ENCODE results near the gene SLC26A9. TPM values are rescaled to one million over a fixed set of nuclear protein-coding genes. Genes with fewer than 3 reads are reported as not detected.

The SLC26A9 gene
- total RNA-seq, 1 donor from 2014 or later: not detected

DNA sequence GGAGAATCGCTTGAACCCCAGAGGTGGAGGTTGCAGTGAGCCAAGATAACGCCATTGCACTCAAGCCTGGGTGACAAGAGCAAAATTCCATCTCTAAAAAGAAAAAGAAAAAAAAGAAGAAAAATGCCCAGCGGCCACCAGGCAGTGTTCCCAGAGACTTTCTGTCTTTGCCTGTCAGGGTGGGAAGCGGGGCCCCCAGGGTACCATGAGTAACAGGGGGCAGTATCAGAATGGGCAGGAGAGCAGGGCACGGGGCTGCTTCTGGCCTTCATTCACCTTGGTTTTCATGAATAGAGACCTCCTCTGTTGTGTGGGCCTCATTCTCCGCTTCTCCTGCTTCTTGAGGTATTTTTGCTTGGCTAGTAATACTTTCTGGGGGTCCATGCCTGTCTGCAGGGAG lies 20.4 kb downstream of the SLC26A9 start:
- TF ChIP-seq, protein P1, sequence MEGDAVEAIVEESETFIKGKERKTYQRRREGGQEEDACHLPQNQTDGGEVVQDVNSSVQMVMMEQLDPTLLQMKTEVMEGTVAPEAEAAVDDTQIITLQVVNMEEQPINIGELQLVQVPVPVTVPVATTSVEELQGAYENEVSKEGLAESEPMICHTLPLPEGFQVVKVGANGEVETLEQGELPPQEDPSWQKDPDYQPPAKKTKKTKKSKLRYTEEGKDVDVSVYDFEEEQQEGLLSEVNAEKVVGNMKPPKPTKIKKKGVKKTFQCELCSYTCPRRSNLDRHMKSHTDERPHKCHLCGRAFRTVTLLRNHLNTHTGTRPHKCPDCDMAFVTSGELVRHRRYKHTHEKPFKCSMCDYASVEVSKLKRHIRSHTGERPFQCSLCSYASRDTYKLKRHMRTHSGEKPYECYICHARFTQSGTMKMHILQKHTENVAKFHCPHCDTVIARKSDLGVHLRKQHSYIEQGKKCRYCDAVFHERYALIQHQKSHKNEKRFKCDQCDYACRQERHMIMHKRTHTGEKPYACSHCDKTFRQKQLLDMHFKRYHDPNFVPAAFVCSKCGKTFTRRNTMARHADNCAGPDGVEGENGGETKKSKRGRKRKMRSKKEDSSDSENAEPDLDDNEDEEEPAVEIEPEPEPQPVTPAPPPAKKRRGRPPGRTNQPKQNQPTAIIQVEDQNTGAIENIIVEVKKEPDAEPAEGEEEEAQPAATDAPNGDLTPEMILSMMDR (IDR thresholded peaks at IDR 0.05; ENCODE audit: insufficient read depth, low read length, severe bottlenecking): no peak
- DNase-seq (ENCODE audit: low read depth) (no peak), FAIRE-seq (no peak)
- no peak overlapping the region for H3K4me3 ChIP-seq (ENCODE audit: low read depth, low read length)
- no peaks in the 10 kb centered on the region for H3K36me3 ChIP-seq (ENCODE audit: control insufficient read depth, insufficient read depth, low read length)
- H3K27me3 ChIP-seq (ENCODE audit: control insufficient read depth, insufficient read depth, low read length): peaks cover 7% of the 10 kb centered on the region

DNA sequence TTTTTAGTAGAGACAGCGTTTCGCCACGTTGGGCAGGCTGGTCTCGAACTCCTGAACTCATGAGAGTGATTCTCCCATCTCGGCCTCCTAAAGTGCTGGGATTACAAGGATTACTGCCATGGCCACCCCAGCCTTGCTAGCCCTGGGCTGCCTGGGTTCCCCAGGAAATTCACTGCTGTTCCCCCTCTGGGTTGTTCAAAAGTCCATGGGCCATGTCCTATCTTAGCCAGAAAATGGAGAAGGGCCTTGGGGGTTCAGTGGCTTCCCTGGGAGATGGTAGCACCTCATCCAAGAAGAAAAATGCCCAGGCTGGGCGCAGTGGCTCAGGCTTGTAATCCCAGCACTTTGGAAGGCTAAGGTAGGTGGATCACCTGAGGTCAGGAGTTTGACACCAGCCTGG lies 20.9 kb downstream of the SLC26A9 start:
- TF ChIP-seq, protein P1 (IDR thresholded peaks at IDR 0.05; ENCODE audit: insufficient read depth, low read length, severe bottlenecking): no peak
- no peak for DNase-seq (ENCODE audit: low read depth)
- no peak for FAIRE-seq
- H3K4me3 ChIP-seq (ENCODE audit: low read depth, low read length): no peak overlapping the region
- peaks cover 7% of the 10 kb centered on the region for H3K27me3 ChIP-seq (ENCODE audit: control insufficient read depth, insufficient read depth, low read length)
- no peaks in the 10 kb centered on the region for H3K36me3 ChIP-seq (ENCODE audit: control insufficient read depth, insufficient read depth, low read length)

DNA sequence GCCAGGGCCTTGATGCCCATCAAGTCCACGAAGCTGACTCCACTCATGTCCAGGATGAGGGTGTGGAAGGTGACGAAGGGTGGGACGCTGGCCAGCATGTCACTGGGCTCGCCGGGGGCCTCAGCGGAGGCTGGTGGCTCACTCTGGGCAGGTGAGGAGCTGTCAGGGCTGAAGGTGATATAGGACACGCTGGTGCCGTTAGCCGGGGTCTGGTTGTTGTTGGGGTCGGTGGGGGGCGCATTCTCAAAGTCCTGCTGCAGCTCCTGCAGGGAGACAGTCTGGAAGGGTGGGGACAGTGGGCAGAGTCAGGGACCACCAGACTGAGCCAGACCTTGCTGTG lies 21.7 kb downstream of the SLC26A9 start:
- Histone ChIP-seq H3K36me3 (ENCODE audit: control insufficient read depth, insufficient read depth, low read length) (no peaks in the 10 kb centered on the region), H3K4me3 (ENCODE audit: low read depth, low read length) (no peak overlapping the region), H3K27me3 (ENCODE audit: control insufficient read depth, insufficient read depth, low read length) (peaks cover 7% of the 10 kb centered on the region)
- TF ChIP-seq, protein P1 (IDR thresholded peaks at IDR 0.05; ENCODE audit: insufficient read depth, low read length, severe bottlenecking): no peak
- FAIRE-seq (no peak), DNase-seq (ENCODE audit: low read depth) (no peak)

DNA sequence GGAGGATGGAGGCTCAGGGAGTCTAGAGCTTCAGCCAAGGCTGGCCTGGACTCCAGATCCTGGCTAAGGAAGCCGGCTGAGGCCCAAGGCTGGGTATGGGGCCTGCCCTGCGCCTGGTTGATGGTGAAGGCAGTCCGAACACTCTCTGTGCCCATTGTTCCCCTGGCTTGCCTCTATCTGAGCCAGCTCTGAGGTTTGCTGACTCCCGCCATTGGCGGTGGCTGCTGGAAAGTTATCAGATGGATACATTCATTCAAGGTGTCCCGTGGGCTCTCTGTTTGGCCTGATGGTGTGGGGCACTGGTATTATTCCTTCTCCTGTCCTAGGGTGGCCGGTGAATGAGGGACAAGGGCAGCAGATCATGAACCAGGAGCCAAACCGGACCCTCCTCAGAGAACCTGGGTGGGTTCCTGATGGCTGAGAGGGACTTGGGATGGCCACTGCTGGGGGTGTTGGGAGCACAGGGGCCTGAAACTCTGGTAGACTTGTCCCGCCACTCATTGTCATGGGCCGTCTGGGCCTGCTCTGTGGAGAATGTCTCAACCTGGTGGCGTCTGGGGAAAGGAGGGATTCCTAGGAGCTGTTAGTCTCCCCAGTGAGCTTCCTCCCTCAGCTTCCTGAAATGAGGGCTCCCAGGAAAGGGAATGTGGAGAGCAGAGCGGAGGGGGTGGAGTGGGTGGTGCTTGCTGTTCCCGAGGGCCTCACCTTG lies 22.2 kb downstream of the SLC26A9 start:
- no peak for FAIRE-seq
- Histone ChIP-seq H3K36me3 (ENCODE audit: control insufficient read depth, insufficient read depth, low read length) (no peaks in the 10 kb centered on the region), H3K4me3 (ENCODE audit: low read depth, low read length) (no peak overlapping the region), H3K27me3 (ENCODE audit: control insufficient read depth, insufficient read depth, low read length) (peaks cover 7% of the 10 kb centered on the region)
- TF ChIP-seq, protein P1 (IDR thresholded peaks at IDR 0.05; ENCODE audit: insufficient read depth, low read length, severe bottlenecking): no peak
- DNase-seq (ENCODE audit: low read depth): no peak

DNA sequence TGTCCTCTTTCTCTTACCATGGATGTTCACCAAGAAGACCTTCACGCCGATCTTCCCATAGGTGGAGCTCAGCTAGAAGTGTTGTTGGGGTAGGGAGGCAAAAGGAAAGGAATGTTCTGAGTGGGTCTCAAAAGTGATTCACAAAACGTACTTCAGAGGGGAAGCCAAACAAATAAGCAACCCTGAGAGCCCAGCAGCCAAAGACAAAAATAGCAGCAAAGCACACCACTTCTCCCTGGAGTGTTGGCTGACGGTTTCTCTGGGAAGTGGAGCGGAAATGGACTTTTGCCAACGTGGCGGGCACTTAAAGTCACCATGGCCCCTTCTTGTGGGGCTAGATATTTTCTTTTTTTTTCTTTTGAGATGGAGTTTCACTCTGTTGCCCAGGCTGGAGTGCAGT lies 23.1 kb downstream of the SLC26A9 start:
- TF ChIP-seq, protein P1 (IDR thresholded peaks at IDR 0.05; ENCODE audit: insufficient read depth, low read length, severe bottlenecking): no peak
- no peak for DNase-seq (ENCODE audit: low read depth)
- H3K27me3 ChIP-seq (ENCODE audit: control insufficient read depth, insufficient read depth, low read length): peaks cover 7% of the 10 kb centered on the region
- H3K36me3 ChIP-seq (ENCODE audit: control insufficient read depth, insufficient read depth, low read length): no peaks in the 10 kb centered on the region
- no peak overlapping the region for H3K4me3 ChIP-seq (ENCODE audit: low read depth, low read length)
- no peak for FAIRE-seq

Measured in bronchial epithelial cell (primary cell).